IPS DF 4.7 (cell line): Measurements from ENCODE around the gene ANKRD6.
"Not testable (repeated sequence)": the region's sequence is repeated elsewhere in the genome, so short reads cannot be mapped to it uniquely, and the experiment has no call there.

Experiments used
- DNase-seq: peaks from one replicate; pipeline ENCODE4 v3.0.0-alpha.2; 2013; ENCODE audit warnings: low spot score; ENCODE audit errors: extremely low read depth

Gene ANKRD6

DNA sequence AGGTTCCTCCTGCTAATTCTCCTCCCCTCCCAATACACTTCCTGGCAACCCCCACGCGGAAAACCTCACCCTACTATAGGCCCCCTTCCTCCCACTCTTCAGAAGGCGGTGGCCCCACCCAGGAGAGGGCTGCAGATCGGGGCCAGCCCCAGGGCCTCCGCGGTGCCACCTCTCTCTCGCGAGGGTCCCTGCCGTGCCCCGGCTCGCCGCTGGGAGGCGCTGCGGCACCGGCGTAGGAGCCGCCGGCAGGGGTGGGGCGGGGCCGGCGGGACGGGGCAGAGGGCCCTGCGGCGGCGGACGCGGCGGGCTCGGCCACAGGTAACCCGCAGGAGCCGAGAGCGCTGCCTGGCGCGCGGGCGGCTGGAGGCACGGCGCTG is at the start of gene ANKRD6:
TSS of gene ANKRD6 (plus strand) at position 278 of the 377 bp plus-strand sequence. CDS start 133,825 bp downstream, outside the sequence.
- no peak for DNase-seq

- no peak for DNase-seq
Measured at GRCh38 chr6:89385156-89385667, 47.7 kb upstream of the ANKRD6 start.

GRCh38 chr6:89385846-89386245 is 47.1 kb upstream of the ANKRD6 start:
- no peak for DNase-seq

DNA sequence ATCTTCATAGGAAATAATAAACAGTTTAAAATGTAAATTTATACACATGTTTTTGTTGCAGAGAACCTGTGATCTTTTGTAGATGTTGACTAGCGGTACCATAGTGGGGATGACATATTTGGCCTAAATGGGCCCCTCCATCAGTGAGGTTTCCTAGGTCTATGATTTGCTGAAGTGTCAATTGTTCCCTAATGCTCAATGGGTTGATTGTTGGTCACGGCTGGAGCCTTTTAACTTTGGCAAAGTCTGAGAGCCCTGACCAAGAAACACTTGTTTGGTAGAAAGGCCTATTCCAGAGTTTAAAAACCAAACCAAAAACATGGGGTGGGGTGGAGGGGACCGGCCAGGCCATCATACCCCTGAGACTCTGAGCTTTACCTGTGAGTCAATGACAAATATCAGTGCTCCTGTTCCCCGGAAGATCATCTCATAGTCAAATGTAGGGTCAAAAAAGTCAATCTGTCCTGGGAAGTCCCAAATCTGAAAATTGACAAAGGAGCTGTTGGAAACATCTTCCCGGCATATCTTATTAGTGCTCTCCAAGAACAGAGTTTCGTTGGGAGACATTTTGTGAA is 45.9 kb upstream of the ANKRD6 start:
- no peak for DNase-seq

GRCh38 chr6:89387516-89388201 is 45.3 kb upstream of the ANKRD6 start:
- no peak for DNase-seq

DNA sequence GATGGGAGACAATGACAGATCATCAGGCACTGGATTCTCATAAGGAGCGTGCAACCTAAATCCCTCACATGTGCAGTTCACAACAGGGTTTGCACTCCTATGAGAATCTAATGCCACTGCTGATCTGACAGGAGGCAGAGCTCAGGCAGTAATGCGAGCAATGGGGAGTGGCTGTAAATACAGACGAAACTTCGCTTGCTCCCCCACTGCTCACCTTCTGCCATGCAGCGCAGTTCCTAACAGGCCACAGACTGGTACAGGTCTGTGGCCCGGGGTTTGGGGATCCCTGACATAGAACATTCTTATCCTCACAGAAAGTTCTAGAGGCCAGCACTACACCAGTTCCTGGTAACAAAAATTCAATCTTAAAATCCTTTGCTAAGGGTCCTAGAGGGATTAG is 44.1 kb upstream of the ANKRD6 start:
- DNase-seq, result no peak

DNA sequence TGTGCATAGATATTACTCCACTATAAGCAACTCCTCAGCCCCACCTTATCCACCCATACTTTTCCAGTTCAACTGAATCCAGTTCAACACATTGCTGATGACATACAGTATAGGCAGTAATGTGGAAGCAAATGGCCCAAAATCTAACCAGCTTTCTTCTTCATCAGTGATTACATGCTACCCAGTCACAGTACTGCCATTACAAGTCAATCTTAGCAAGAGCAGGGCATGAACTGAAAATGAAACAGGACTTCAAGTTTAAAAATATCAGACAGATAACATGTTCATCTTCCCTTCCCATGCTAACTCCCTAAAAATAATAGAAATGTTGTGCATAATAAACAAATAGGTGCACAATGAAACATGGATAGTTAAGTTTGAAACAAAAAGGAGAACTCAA is 40.1 kb upstream of the ANKRD6 start:
- no peak for DNase-seq

- no peak for DNase-seq
Measured at GRCh38 chr6:89393659-89394058, 39.3 kb upstream of the ANKRD6 start.

- DNase-seq, result not testable (repeated sequence)
Measured at GRCh38 chr6:89397884-89398283, 35.1 kb upstream of the ANKRD6 start.

DNA sequence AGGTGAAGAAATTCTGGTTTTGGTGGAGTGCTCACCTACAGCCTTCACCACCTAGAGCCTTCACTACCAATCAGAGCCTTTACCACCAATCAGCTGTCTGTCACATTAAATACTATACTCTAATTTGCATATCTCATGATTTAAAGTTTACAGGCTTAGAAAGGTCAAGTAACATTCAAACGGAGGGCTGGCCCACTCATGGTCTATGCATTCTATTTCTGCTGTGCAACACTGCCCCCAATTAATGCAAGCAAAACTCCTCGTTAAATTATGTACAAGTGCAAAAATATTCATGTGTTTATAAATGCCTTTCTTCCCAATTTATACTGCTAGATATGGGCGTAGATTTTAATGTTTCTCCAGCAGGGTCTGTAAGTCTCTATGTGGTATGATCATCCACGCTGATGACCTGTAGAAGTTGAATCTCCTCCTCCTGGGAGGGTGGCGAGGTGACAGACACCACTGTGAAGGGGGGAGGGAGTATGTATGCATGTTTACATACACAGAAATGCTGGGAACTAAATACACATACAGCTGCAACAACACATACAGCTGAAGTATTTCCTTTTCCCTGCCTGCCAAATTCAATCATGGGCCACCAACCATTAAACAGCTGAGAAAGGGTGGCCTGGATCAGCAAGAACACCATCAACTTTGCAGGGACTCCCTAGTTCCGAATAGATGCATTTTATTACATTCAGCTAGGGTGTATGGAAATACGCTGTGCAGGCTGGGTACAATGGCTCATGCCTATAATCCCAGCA is 34.0 kb upstream of the ANKRD6 start:
- DNase-seq, result no peak

GRCh38 chr6:89400050-89400449 is 32.9 kb upstream of the ANKRD6 start:
- no peak for DNase-seq

GRCh38 chr6:89400912-89401399 is 32.0 kb upstream of the ANKRD6 start:
- DNase-seq, result no peak

DNA sequence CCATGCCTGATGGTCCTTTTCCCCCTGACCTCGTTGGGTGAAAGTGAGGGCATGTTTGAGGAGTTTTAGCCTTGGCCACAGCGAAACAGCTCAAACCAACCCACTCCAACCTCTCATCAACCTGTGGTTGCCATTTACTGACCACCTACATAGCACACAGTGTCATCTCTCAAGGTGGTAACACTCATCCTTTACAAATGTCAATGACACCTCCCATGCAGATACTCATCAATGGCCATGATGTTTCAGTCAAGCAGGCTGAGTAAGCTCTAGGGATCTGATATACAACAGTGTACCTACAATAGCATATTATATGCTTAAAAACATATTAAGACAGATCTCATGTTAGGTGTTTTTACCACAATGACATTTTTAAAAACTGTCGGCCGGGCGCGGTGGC is 30.2 kb upstream of the ANKRD6 start:
- no peak for DNase-seq

- DNase-seq, result no peak
Measured at GRCh38 chr6:89404512-89404911, 28.4 kb upstream of the ANKRD6 start.

DNA sequence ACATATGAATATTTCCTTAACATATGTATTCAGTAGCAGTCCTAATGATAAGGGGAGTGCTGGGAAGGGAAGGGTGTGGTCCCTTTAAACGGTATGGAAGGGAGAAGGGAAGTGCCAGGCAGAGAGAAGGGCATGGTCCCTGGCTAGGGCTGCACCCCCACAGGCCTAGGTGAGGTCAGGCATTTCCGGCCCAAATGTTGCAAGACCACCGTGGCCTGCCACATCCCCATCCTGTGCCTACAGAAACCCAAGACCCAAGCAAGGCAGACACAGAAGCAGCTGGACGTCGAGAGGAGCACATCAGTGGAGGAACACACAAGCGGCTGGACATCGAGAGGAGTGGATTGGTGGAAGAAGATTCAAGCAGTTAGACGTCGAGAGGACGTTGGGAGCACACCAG is 26.8 kb upstream of the ANKRD6 start:
- DNase-seq, result no peak

- DNase-seq, result no peak
Measured at GRCh38 chr6:89409461-89410035, 23.4 kb upstream of the ANKRD6 start.

DNA sequence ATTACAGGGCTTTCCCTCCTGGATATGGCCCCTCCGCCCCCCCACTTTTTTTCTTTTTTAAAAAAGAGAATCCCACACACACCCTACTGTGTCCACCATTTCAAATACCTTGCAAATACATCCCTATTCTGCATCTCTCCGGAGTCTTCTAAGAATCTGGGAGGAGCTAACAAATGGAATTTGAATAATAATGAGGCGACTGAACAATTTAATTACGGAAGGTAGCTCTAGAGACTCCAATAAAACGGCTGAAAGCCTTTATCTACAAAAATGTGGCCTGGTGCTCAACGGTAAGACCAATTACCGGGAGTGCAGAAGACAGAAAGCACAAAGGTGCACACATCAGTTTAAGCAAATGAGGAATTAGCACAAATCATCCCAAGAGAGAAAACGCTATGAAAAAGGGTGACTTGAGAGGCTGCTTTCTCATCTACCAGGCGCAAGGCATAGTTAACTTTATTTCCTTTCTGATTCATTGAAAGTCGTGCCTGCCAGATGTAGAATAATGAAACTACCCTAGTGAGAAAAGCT is 22.7 kb upstream of the ANKRD6 start:
- DNase-seq, result no peak

DNA sequence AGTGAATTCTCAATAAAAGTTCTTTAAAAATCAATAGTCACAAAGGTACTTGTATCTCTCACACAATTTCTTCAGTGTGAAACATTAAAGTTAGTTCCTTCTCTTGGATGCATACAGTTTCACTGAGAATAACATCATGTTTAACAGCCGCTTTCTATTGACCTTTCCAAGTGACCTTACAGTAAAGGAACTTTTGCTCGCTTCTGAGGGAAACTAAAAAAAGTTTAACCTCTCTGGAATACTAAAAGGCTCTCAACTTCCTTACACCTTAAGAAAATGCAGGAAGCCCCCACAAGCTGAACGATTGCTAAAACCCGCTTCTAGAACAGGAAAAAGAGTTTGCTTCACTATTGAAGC is 22.2 kb upstream of the ANKRD6 start:
- DNase-seq, result no peak

DNA sequence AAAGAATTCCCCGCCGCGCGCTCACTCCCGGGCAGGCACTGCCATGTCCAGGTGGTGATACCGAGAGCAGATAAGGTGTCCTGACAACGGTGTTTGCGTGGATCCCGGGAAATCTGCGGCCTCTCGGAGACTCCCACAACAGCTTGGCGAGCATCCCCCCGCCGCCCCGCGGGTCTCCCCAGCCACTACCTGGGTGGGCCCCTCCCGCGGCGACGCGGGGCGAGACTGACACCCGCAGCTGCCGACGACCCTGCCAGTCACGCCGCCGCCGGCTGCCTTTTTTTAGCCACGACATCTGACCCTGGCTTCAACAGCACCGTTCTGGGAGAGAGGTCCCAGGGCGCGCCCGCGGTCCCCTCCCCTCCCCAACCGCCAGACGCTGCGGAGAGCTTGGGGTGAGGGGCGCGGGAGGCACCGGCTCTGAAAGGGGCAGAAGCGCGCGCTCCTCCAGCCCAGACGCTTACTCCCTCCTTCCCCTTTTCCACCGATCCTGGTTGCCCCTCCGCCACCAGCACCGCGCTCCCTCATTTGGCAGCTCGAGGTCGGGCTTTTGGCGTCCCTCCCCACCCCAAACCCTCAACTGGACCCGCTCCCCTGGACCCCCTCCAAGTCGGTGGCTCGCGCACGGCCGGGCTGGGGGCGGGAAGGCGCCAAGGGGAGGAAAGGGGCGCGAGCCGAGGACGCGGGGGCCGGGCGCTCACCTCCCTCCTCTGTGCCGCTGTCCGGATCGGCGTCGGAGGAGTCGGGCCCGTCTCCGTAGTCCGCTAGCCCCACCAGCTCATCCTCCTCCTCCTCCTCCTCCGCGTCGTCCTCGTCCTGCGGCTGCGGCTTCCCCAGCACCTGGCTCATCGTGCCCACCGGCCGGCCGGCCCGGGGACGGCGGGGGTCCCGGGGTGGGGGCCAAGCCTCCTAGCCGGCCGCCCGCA is 21.5 kb upstream of the ANKRD6 start:
- DNase-seq, result no peak
